Uterus (tissue), 2 donors: Measurements from ENCODE around the gene FAM25A.

Source experiments
- CTCF ChIP-seq, 4 experiments: fragments of 200-600 bp in 2 of 4; fragments of 450-650 bp in 2 of 4; sonication (generic) in 2 of 4; IDR thresholded peaks; one replicate each; pipeline ENCODE4 v1.5.1; 2016 to 2019; ENCODE audit warnings: antibody characterized with exemption in 4 of 4, mild to moderate bottlenecking in 2 of 4, moderate library complexity in 1 of 4
- POLR2A ChIP-seq, 2 donors: fragments of 450-650 bp; IDR thresholded peaks; one replicate each; pipeline ENCODE4 v1.6.1; 2016; ENCODE audit warnings: antibody characterized with exemption in 2 of 2, mild to moderate bottlenecking in 1 of 2, moderate library complexity in 1 of 2

DNA sequence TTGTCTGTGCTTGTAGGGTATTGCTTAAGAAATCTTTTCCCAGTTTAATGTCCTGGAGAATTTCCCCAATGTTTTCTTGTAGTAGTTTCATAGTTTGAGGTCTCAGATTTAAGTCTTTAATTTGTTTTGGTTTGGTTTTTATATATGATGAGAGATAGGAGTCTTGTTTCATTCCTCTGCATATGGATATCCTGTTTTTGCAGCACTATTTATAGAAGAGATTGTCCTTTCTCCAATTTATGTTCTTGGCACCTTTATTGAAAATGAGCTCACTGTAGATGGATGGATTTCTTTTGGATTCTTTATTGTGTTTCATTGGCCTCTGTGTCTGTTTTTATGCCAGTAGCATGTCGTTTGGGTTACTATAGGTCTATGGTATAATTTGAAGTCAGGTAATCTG is 31.6 kb upstream of the FAM25A start:
- TF ChIP-seq CTCF (IDR thresholded peaks at IDR 0.05) (no peak), POLR2A (IDR thresholded peaks at IDR 0.05) (no peak)
